ENCODE results near the gene WDR55.
"Not testable (repeated sequence)": the region's sequence is repeated elsewhere in the genome, so short reads cannot be mapped to it uniquely, and the experiment has no call there.

Gene WDR55

GRCh38 chr5:140664359-140665119 lies at the start of gene WDR55:
Gene WDR55 (plus strand): TSS chr5:140664904. CDS start chr5:140664913, 9 bp downstream.
- peak; percentile 92 for DNase-seq

- no peak for DNase-seq
Measured at GRCh38 chr5:140622301-140622700, 42.4 kb upstream of the WDR55 start.

- DNase-seq = not testable (repeated sequence)
Measured at GRCh38 chr5:140623061-140623460, 41.6 kb upstream of the WDR55 start.

GRCh38 chr5:140624886-140625285 lies 39.8 kb upstream of the WDR55 start:
- not testable (repeated sequence) for DNase-seq

GRCh38 chr5:140627972-140628371 lies 36.7 kb upstream of the WDR55 start:
- DNase-seq = no peak

- DNase-seq = no peak
Measured at GRCh38 chr5:140628711-140629110, 36.0 kb upstream of the WDR55 start.

GRCh38 chr5:140630292-140631035 lies 34.2 kb upstream of the WDR55 start:
- DNase-seq = no peak

GRCh38 chr5:140631036-140631417 lies 33.7 kb upstream of the WDR55 start:
- DNase-seq = no peak

- DNase-seq = peak; percentile 60
Measured at GRCh38 chr5:140631831-140632365, 32.8 kb upstream of the WDR55 start.

GRCh38 chr5:140632366-140633020 lies 32.2 kb upstream of the WDR55 start:
- peak; percentile 48 for DNase-seq

GRCh38 chr5:140633021-140633471 lies 31.7 kb upstream of the WDR55 start, which contains the start of gene CD14:
Gene CD14 (minus strand): TSS chr5:140633175. CDS start chr5:140633071, 104 bp downstream.
- DNase-seq = peak; percentile 48

- DNase-seq = no peak
Measured at GRCh38 chr5:140633501-140633900, 31.2 kb upstream of the WDR55 start.

- DNase-seq = no peak
Measured at GRCh38 chr5:140634103-140634502, 30.6 kb upstream of the WDR55 start.

- DNase-seq = no peak
Measured at GRCh38 chr5:140635291-140636257, 29.1 kb upstream of the WDR55 start.

- no peak for DNase-seq
Measured at GRCh38 chr5:140637371-140638100, 27.2 kb upstream of the WDR55 start.

- DNase-seq = not testable (repeated sequence)
Measured at GRCh38 chr5:140638898-140639147, 25.9 kb upstream of the WDR55 start.

GRCh38 chr5:140639148-140639981 lies 25.3 kb upstream of the WDR55 start, which contains the start of gene TMCO6:
Gene TMCO6 (plus strand): TSS chr5:140639451. CDS start chr5:140639528, 77 bp downstream.
- DNase-seq = peak; percentile 84

GRCh38 chr5:140641716-140642115 lies 23.0 kb upstream of the WDR55 start:
- DNase-seq = no peak

GRCh38 chr5:140642718-140643117 lies 22.0 kb upstream of the WDR55 start:
- no peak for DNase-seq

- no peak for DNase-seq
Measured at GRCh38 chr5:140647042-140647419, 17.7 kb upstream of the WDR55 start.

GRCh38 chr5:140658870-140659269 lies 5.8 kb upstream of the WDR55 start:
- no peak for DNase-seq
